A673 (cell line): ENCODE results near the gene DCK.

Experiments used
- EZH2 ChIP-seq: fragments of 200-600 bp; sonication (generic); IDR thresholded peaks from 2 replicates; pipeline ENCODE4 v1.6.1; 2017; ENCODE audit warnings: borderline replicate concordance, low read depth, mild to moderate bottlenecking, mixed read lengths, antibody characterized with exemption, low read length; ENCODE audit not compliant: poor library complexity, severe bottlenecking
- TF ChIP-seq, protein P1 (sequence below): fragments of 300-800, 200-600 bp; sonication (generic); conservative IDR thresholded peaks from 2 replicates; pipeline ENCODE4 v1.5.1; 2017; ENCODE audit warnings: low read depth, mild to moderate bottlenecking, antibody characterized with exemption, low read length, moderate library complexity, mixed read lengths

DNA sequence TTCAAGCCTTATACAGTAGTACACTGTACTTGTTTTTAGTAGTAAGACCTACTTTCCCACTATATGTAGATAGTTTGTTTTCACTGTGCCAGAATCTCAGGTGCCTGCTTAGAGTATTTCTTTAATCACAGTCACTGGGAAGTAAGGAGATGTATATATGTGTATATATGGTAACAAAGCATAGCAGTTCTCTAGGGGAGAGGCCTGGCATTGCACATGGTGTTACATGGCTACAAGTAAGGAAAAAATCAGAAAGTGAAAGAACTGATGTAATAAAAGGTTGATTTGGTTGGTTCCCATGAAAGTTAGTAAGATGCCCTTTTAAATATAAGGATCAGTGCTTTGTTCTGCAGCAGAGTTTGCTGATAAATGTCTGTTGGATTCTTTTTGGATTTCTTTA, 9.3 kb upstream of the DCK start:
- TF ChIP-seq, protein P1, sequence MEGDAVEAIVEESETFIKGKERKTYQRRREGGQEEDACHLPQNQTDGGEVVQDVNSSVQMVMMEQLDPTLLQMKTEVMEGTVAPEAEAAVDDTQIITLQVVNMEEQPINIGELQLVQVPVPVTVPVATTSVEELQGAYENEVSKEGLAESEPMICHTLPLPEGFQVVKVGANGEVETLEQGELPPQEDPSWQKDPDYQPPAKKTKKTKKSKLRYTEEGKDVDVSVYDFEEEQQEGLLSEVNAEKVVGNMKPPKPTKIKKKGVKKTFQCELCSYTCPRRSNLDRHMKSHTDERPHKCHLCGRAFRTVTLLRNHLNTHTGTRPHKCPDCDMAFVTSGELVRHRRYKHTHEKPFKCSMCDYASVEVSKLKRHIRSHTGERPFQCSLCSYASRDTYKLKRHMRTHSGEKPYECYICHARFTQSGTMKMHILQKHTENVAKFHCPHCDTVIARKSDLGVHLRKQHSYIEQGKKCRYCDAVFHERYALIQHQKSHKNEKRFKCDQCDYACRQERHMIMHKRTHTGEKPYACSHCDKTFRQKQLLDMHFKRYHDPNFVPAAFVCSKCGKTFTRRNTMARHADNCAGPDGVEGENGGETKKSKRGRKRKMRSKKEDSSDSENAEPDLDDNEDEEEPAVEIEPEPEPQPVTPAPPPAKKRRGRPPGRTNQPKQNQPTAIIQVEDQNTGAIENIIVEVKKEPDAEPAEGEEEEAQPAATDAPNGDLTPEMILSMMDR = no peak
- no peak for TF ChIP-seq EZH2
